CD1c-positive myeloid dendritic cell (primary cell): ENCODE data around the gene GSTM5.
"Not testable (repeated sequence)": the region's sequence is repeated elsewhere in the genome, so short reads cannot be mapped to it uniquely, and the experiment has no call there.

ENCODE experiments used
- DNase-seq: peaks from one replicate; pipeline ENCODE4 v3.0.0-alpha.2; 2016; ENCODE audit errors: extremely low spot score

GSTM5 gene

GRCh38 chr1:109761227-109762038 is 49.4 kb downstream of the GSTM5 start:
- DNase-seq: no peak

- no peak for DNase-seq
Observed at GRCh38 chr1:109762039-109762585, 50.1 kb downstream of the GSTM5 start.

GRCh38 chr1:109762821-109763645 is 51.0 kb downstream of the GSTM5 start:
- DNase-seq: peak; percentile 45

GRCh38 chr1:109763646-109764415 is 51.8 kb downstream of the GSTM5 start, which contains the start of gene EPS8L3:
EPS8L3 (minus strand) TSS chr1:109763923; CDS start chr1:109761749, 2,174 bp downstream.
- DNase-seq: no peak

- DNase-seq: no peak
Observed at GRCh38 chr1:109764561-109765482, 52.8 kb downstream of the GSTM5 start.

- no peak for DNase-seq
Observed at GRCh38 chr1:109765483-109765815, 53.4 kb downstream of the GSTM5 start.

- no peak for DNase-seq
Observed at GRCh38 chr1:109765896-109766615, 54.0 kb downstream of the GSTM5 start.

GRCh38 chr1:109766991-109767636 is 55.1 kb downstream of the GSTM5 start:
- DNase-seq: not testable (repeated sequence)
